ENCODE measurements around the gene ADARB2.

The ADARB2 gene

GRCh38 chr10:1661859-1662437 lies 75.4 kb downstream of the ADARB2 start:
- no peak for DNase-seq (ENCODE audit: low read depth)

DNA sequence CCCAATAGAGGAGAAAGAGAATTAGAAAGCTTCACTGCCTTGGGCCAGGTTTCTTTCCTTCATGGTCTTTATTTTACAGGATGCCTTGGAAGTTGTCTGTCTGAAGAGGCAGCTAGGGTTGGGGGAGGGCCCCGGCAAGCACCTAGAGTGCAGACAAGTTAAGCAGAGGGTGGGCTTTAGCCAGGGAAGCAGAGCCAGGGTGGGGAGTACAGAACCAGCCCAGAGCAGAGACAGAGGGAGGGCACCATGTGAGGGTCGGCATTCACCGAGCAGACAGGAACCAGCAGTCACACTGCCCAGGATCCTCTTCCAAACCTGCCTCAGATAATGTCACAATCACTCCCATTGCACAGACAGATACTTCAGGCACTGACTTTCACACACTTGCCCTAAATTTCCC lies 75.9 kb downstream of the ADARB2 start:
- no peak for DNase-seq (ENCODE audit: low read depth)

GRCh38 chr10:1660815-1661214 lies 76.5 kb downstream of the ADARB2 start:
- no peak for DNase-seq (ENCODE audit: low read depth)

- DNase-seq (ENCODE audit: low read depth), result no peak
These were observed 76.9 kb downstream of the ADARB2 start for GRCh38 chr10:1660386-1660785.

DNA sequence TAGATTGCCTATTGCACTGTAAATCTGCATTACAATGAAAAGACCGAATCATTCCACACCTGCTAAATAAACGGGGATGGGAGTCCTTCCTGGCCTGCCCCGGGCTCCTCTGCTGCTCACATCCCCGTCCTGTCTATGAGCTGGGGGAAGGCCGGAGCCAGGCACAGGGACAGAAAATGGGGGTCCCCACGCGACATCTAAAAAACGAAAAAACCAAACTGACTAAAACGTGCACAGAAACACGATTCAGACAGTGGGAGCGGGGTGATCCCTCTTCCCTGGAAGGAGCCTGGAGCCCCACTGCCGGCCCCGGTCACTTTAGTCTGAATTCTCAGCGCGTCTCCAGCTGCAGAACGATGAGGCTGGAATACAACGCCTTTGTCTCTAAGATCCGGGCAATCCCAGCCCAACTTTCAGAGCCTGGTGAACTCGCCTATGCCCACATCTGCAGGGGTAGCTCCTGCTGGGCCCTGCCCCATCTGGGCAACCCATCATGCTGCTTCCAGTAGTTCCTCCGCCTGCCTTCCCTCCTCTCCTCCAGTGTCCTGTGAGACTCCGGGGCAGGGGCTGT lies 78.0 kb downstream of the ADARB2 start:
- DNase-seq (ENCODE audit: low read depth), result no peak

DNA sequence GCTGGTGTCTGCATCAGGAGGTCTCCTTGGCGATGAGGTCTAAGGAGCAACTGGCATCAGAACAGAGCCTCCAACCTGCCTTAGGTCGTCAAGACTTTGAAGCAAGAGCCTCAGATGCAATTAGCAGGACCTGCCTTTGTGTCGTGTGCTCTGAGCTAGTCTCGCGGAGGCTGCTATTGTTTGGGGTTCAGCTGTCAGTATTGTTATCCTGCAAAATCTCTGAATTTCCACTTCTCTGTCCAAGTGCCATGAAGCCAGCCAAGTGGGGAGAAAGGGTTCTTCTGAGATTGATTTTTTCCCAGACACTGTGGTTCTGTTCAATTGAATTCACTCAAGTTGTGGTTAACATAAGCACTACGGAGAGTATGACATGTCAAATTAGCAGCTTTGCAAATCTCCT lies 78.7 kb downstream of the ADARB2 start:
- DNase-seq (ENCODE audit: low read depth), result no peak

- DNase-seq (ENCODE audit: low read depth), result no peak
These were observed 79.8 kb downstream of the ADARB2 start for GRCh38 chr10:1657479-1657878.

DNA sequence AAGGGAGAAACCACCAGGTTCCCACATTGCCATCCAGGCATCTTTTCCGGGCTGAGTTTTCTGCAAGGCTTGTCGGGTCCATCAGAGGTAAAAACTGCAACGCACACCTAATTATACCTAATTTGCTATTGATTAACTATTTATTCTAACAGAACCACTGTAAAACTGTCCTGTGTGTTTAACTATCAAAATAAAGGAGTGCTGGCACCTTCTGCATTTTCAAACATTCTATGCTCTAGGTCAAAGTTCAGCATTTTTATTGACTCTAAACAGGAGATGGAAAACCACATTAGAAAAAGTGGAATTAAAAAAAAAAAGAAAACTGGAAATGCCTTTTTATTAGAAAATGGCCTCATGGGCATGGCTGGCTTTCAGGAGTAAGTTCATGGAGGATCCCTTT lies 82.0 kb downstream of the ADARB2 start:
- DNase-seq (ENCODE audit: low read depth), result no peak

GRCh38 chr10:1654811-1655356 lies 82.4 kb downstream of the ADARB2 start:
- no peak for DNase-seq (ENCODE audit: low read depth)

DNA sequence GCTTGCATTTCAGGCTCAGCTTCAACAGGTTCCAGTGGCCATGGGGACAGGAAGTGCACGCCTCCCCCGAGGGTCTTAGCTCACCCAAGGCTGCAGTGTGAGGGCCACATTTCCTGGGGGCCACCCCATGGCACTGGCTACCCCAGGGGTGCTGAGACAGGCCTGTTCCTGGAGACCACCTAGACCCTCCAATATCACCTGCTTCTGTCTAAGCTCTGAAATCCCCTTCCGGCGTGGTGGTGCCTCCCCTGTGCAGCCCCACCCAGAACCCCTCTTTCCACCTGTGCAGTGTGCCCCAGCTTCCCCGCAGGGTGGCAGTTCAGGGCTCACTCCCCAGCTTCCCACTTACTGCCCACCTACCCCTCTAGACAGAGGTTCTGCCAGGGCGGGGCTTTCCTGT lies 83.1 kb downstream of the ADARB2 start:
- DNase-seq (ENCODE audit: low read depth), result no peak

DNA sequence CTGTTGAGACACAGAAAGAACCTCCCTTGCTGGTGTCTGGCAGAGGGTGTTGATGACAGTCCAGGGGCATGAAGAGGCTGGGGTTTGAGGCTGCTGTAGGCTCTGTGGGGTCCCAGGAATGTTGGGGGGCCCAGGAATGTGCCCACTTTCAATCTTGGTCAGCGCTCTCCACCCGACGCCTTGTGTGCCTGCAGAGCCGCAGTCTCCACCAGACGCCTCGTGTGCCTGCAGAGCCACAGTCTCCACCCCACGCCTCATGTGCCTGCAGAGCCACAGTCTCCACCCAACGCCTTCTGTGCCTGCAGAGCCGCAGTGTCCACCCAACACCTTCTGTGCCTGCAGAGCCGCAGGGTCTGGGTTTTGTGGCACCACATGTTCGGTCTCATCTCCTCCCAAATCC lies 84.0 kb downstream of the ADARB2 start:
- DNase-seq (ENCODE audit: low read depth), result no peak

DNA sequence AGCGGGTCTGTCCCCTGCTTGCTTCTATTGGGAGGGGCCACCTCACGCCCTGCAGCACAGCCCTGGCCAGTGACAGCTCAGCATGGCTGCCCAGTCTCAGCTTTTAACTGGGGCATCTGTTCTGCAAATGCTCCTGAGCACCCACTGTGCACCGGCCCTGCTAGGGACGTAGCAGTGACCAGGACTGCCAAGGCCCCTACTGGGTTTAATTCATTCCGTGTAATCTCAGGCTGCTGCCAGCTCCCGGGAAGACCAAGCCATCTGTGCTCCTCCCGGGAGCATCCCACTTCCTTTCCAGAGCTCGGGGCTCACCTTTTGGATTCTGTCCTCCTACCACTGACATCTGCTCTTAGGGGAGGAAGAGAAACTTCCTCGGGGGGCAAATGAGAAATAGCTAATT lies 85.2 kb downstream of the ADARB2 start:
- no peak for DNase-seq (ENCODE audit: low read depth)

GRCh38 chr10:1651270-1651966 lies 85.9 kb downstream of the ADARB2 start:
- DNase-seq (ENCODE audit: low read depth), result no peak

DNA sequence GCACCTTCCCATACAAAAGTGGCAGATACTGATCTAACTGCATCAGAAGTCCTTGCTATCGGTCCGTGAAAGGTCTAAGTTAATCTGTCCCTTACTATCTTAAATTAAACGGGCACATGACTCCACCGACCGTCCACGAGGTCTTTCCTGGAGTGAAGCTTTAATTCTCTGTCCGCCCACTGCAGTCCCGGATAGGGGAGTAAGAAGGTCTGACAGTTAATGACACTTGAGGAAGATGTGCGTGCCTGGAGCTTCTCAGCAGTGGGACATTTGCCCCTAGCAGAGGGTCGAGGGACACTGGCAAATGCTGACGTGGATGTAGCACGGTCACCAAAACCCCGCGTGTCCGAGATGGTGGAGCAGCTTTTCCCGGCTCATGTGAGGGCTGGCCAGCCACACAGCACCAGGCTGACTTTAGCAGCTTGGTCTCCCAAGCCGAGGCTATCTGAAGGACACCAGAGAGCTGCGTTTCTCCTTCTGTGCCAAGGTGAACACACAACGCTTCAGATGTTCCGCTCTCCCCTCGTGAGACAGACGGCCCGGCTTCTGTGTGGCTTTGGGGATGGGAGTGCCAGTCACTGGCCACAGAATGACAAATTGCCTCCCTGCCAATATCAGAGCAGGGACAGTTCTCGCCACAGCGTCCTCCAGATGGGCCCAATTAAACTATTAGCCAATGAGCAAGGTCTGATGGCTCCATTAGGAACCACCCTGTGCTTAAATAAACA lies 86.6 kb downstream of the ADARB2 start:
- no peak for DNase-seq (ENCODE audit: low read depth)

GRCh38 chr10:1648648-1649047 lies 88.7 kb downstream of the ADARB2 start:
- DNase-seq (ENCODE audit: low read depth), result no peak

DNA sequence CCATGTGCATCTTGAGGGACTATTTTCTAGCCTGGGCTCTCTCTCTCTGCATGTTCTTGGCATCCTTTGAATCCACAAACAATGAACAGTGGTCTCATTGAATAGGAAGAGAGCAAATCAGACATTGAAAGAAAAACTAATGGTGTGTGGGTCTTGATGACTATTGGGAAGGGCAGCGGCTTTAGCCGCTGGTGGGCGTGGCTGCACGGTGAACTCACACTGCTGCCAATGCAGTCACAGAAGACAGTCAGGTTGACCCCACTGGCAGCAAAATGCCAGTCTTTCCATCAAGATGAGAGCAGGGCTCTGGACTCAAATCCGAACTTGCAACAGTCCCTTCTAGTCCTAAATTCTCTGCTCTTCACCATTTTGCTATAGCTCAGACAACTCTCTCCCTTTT lies 91.0 kb downstream of the ADARB2 start:
- no peak for DNase-seq (ENCODE audit: low read depth)

DNA sequence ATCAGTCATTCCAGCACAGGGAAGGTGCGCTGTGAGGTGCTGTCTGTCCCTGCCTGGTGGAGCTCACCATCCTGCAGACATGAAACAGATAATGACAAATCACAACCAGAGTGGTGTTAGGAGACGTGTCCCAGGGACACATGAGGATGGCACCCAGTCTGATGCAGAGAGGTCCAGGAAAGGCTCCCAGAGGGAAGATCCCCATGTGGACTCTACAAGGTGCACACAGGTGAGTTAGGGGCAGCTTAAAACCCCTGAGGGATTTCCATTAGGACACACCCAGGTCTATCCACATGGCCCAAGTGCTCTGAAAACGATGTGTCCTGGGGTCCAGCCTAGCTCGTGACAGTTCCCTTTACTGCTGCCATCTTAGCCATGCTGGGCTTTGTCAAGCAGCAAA lies 91.4 kb downstream of the ADARB2 start:
- DNase-seq (ENCODE audit: low read depth), result no peak

DNA sequence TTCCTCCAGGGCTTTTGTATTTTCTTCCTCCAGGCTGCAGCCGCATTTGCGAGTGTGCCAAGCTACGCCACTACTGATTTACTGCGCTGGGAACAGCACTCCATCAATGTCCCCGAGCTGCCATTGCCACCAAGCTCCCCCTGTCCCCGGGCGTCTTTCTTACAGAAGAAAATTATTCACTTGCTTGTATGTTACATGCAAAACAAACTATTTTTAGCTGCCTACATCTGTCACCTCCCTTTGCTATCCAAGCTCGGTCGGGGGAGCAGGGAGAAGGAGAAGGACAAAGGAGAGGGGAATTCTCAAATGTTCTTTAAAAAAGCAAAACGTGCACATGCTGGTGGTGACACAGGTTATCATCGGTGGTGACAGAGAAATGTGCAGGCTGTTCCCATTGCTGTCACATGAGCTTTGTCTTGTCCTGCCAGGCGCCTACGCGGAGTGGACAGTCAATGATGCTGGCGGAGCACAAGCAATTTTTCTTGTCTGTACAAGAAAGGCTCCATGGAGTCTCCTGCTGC lies 93.1 kb downstream of the ADARB2 start:
- no peak for DNase-seq (ENCODE audit: low read depth)

DNA sequence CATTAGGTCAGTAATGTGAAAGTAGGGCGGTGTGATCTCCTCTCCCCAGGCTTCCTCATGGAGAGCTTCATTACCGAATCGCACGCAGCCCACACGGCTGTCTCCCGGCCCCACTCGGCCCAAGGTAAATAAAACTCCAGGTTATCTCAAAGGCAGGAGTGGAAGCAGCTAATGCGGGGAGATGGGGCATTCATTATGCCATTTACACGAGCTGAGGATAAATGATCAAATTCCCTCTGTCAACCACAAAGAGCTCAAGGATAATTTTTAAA lies 93.5 kb downstream of the ADARB2 start:
- no peak for DNase-seq (ENCODE audit: low read depth)

DNA sequence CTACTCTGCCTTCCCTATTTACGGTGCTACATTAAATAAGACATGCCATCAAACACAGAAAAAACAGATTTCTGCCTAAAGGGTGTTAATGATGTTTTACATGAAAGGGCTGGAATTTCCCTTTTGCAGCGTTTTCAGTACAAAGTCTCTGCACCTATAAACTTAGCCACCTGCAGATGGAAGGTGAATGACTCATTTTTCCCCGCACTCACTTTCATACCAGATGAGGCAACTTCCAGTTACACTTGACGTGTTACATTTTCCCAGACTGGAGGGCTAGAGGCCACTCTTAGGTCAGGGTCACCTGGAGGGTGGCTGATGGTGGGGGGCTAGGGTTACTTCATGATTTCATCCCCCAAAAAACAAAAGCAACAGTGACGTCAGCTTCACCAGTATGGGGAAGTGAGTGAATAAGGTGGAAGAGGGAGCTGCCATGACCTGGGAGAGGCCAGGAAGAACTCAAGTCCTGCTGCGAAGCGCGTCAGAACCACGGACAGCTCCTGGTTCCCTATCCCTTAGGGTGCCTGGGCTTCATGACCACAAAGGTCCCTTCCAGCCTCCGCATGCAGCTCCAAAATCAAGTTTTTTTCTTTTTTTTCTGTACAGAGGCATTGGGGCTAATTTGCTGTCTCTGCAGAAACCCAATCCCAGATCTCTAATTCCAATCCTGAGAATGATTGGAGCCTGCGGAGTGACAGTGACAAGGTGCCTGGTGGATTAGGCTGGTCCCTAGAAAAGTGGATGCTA lies 94.0 kb downstream of the ADARB2 start:
- DNase-seq (ENCODE audit: low read depth), result no peak

- no peak for DNase-seq (ENCODE audit: low read depth)
These were observed 94.6 kb downstream of the ADARB2 start for GRCh38 chr10:1642600-1643160.

DNA sequence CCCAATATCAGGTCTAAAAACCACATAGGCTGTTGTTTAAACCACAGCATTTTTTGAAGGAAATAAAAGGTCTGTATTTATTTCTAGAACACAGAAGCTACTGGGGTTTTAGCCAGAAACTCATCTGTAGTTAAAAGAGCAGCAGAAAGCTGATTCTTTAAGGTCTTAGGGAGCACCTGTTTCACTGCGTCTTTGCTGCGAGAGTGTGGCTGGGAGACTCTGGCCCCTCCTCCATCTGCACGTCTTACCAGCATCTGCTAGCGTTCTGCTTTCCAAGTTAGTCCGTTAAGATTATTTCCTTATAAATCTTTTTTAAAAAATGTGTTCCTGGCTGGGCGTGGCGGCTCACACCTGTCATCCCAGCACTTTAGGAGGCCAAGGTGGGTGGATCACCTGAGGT lies 95.9 kb downstream of the ADARB2 start:
- no peak for DNase-seq (ENCODE audit: low read depth)
